ENCODE data around the gene SQOR.

DNA sequence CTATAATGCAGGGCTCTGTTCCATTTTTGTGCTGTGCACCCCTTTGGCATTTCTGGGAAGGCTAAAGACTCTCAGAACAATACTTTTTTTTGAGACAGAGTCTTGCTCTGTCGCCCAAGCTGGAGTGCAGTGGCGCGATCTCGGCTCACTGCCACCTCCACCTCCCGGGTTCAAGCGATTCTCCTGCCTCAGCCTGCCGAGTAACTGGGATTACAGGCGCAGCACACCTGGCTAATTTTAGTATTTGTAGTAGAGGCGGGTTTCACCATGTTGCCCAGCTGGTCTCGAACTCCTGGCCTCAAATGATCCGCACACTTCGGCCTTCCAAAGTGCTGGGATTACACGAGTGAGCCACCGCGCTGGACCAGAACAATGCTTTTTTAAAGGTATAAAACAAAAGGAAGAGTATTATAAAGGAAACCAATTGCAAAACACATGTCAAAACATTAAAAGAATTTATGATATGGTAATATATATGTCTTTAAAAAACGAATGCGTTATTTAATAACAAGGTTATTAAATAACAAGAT is 999 bp downstream of the SQOR start:
- TF ChIP-seq, protein P1, sequence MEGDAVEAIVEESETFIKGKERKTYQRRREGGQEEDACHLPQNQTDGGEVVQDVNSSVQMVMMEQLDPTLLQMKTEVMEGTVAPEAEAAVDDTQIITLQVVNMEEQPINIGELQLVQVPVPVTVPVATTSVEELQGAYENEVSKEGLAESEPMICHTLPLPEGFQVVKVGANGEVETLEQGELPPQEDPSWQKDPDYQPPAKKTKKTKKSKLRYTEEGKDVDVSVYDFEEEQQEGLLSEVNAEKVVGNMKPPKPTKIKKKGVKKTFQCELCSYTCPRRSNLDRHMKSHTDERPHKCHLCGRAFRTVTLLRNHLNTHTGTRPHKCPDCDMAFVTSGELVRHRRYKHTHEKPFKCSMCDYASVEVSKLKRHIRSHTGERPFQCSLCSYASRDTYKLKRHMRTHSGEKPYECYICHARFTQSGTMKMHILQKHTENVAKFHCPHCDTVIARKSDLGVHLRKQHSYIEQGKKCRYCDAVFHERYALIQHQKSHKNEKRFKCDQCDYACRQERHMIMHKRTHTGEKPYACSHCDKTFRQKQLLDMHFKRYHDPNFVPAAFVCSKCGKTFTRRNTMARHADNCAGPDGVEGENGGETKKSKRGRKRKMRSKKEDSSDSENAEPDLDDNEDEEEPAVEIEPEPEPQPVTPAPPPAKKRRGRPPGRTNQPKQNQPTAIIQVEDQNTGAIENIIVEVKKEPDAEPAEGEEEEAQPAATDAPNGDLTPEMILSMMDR (conservative IDR thresholded peaks at IDR 0.05 in 1 of 2, IDR thresholded peaks at IDR 0.05 in 1 of 2; ENCODE audit: low read depth in 1 of 2, low read length in 2 of 2): no peak
- no peak for TF ChIP-seq EZH2 (IDR thresholded peaks at IDR 0.05; ENCODE audit: low read length, missing control alignments)
